Liver (tissue), 9 donors: ENCODE results near the gene DAPK1. TPM values are rescaled to one million over a fixed set of nuclear protein-coding genes. Genes with fewer than 3 reads are reported as not detected.

Source experiments
- DNase-seq: peaks from one replicate; pipeline ENCODE4 v3.0.0-alpha.2; 2017; ENCODE audit warnings: low spot score
- H3K27ac ChIP-seq, 2 donors: one replicate each; pipeline ENCODE4 v1.7.0; 2013; ENCODE audit warnings: inconsistent platforms in 2 of 2, low read length in 2 of 2, control low read depth in 1 of 2, low read depth in 1 of 2, mild to moderate bottlenecking in 1 of 2
- H3K27me3 ChIP-seq, 4 donors: one replicate each; pipeline versions ENCODE4 v1.6.1 to v1.7.0; 2013; ENCODE audit warnings: low read length in 3 of 4, inconsistent platforms in 1 of 4, mild to moderate bottlenecking in 1 of 4, moderate library complexity in 1 of 4; ENCODE audit not compliant: control insufficient read depth in 4 of 4, insufficient read depth in 4 of 4
- H3K36me3 ChIP-seq, 4 donors: one replicate each; pipeline versions ENCODE4 v1.6.1 to v1.7.0; 2013; ENCODE audit warnings: low read length in 3 of 4, mild to moderate bottlenecking in 3 of 4, low read depth in 1 of 4, moderate library complexity in 1 of 4; ENCODE audit not compliant: control insufficient read depth in 4 of 4, insufficient read depth in 3 of 4
- H3K4me1 ChIP-seq, 4 donors: one replicate each; pipeline versions ENCODE4 v1.6.1 to v1.7.0; 2013; ENCODE audit warnings: low read length in 3 of 4, mild to moderate bottlenecking in 3 of 4, moderate library complexity in 1 of 4; ENCODE audit not compliant: control insufficient read depth in 4 of 4, insufficient read depth in 4 of 4
- H3K4me3 ChIP-seq, 3 donors: one replicate each; pipeline versions ENCODE4 v1.6.1 to v1.7.0; 2013; ENCODE audit warnings: low read length in 3 of 3, control low read depth in 1 of 3, low read depth in 1 of 3, mild to moderate bottlenecking in 1 of 3
- H3K9ac ChIP-seq, 2 donors: one replicate each; pipeline ENCODE4 v1.7.0; 2013; ENCODE audit warnings: low read length in 2 of 2, mild to moderate bottlenecking in 2 of 2, moderate library complexity in 2 of 2, control low read depth in 1 of 2, low read depth in 1 of 2
- H3K9me3 ChIP-seq, 4 donors: one replicate each; pipeline versions ENCODE4 v1.6.1 to v1.7.0; 2013; ENCODE audit warnings: low read length in 3 of 4; ENCODE audit not compliant: control insufficient read depth in 4 of 4
- ATF3 ChIP-seq: IDR thresholded peaks from 2 replicates; pipeline ENCODE4 v1.6.1; 2016; ENCODE audit warnings: antibody characterized with exemption
- CTCF ChIP-seq: fragments of 150-350 bp; IDR thresholded peaks from 2 replicates; pipeline ENCODE4 v1.5.1; 2017; ENCODE audit warnings: improper control_type of control experiment, low read depth, low read length; ENCODE audit not compliant: missing input control
- EGR1 ChIP-seq, 2 donors: IDR thresholded peaks; 2 replicates each; pipeline ENCODE4 v1.6.1; 2016 to 2018; ENCODE audit warnings: antibody characterized with exemption in 2 of 2, low read depth in 2 of 2
- FOXA1 ChIP-seq: IDR thresholded peaks from 2 replicates; pipeline ENCODE4 v1.6.1; 2016; ENCODE audit warnings: antibody characterized with exemption
- FOXA2 ChIP-seq: IDR thresholded peaks from 2 replicates; pipeline ENCODE4 v1.6.1; 2016; ENCODE audit warnings: antibody characterized with exemption
- GABPA ChIP-seq, 2 donors: IDR thresholded peaks in 1 of 2; conservative IDR thresholded peaks in 1 of 2; 2 replicates each; pipeline ENCODE4 v1.6.1; 2016; ENCODE audit warnings: antibody characterized with exemption in 2 of 2, mild to moderate bottlenecking in 1 of 2, moderate library complexity in 1 of 2
- HNF4A ChIP-seq, 2 donors: conservative IDR thresholded peaks; 2 replicates each; pipeline ENCODE4 v1.6.1; 2016; ENCODE audit warnings: antibody characterized with exemption in 2 of 2, mild to moderate bottlenecking in 2 of 2
- HNF4G ChIP-seq: IDR thresholded peaks from 2 replicates; pipeline ENCODE4 v1.6.1; 2016; ENCODE audit warnings: antibody characterized with exemption
- JUND ChIP-seq, 2 donors: IDR thresholded peaks; 2 replicates each; pipeline ENCODE4 v1.6.1; 2016; ENCODE audit warnings: antibody characterized with exemption in 2 of 2
- MAX ChIP-seq: IDR thresholded peaks from 2 replicates; pipeline ENCODE4 v1.6.1; 2016; ENCODE audit warnings: antibody characterized with exemption
- NR2F2 ChIP-seq: IDR thresholded peaks from 2 replicates; pipeline ENCODE4 v1.6.1; 2016; ENCODE audit warnings: antibody characterized with exemption
- RAD21 ChIP-seq, 2 donors: IDR thresholded peaks; 2 replicates each; pipeline ENCODE4 v1.6.1; 2016; ENCODE audit warnings: antibody characterized with exemption in 2 of 2, mild to moderate bottlenecking in 2 of 2
- REST ChIP-seq: IDR thresholded peaks from 2 replicates; pipeline ENCODE4 v1.6.1; 2016; ENCODE audit warnings: antibody characterized with exemption, mild to moderate bottlenecking
- RXRA ChIP-seq, 2 donors: IDR thresholded peaks; 2 replicates each; pipeline ENCODE4 v1.6.1; 2017 to 2018; ENCODE audit warnings: antibody characterized with exemption in 2 of 2, mild to moderate bottlenecking in 1 of 2
- SP1 ChIP-seq: IDR thresholded peaks from 2 replicates; pipeline ENCODE4 v1.6.1; 2018; ENCODE audit warnings: antibody characterized with exemption, mild to moderate bottlenecking
- TAF1 ChIP-seq: conservative IDR thresholded peaks from 2 replicates; pipeline ENCODE4 v1.6.1; 2016; ENCODE audit warnings: antibody characterized with exemption, mild to moderate bottlenecking
- YY1 ChIP-seq: IDR thresholded peaks from 2 replicates; pipeline ENCODE4 v1.6.1; 2016; ENCODE audit warnings: antibody characterized with exemption, mild to moderate bottlenecking
- ZBTB33 ChIP-seq: IDR thresholded peaks from 2 replicates; pipeline ENCODE4 v1.6.1; 2016; ENCODE audit warnings: antibody characterized with exemption
- WGBS: extraction: QIAGEN DNeasy Blood & Tissue Kit; methylation state at CpG from one replicate; pipeline ENCODE4 v1.1.7; 2013; 5-methylcytosine and 5-hydroxymethylcytosine counted together
- polyA plus RNA-seq, 2 donors: library from polyadenylated mRNA; stranded (reverse) in 1 of 2; unstranded in 1 of 2; fragments of 200-250 nt in 1 of 2; fragments of >200 nt in 1 of 2; fragmentation: Nextera tagmentation in 1 of 2; extraction: Ambion mirVana in 1 of 2; gene quantifications; one replicate each; pipeline versions ENCODE4 v1.2.1 to v1.2.3, GENCODE V29; 2013 to 2015
- total RNA-seq, 2 donors: library from RNA; depleted of rRNA; stranded (reverse); fragments of >200 nt; gene quantifications; one replicate each; pipeline ENCODE4 v1.2.3, GENCODE V29; 2014
- donor health status: healthy.
- donor health status: healthy.
- donor health status: healthy.
- donor health status: healthy.
- donor health status: healthy.

The DAPK1 gene
- total and polyA plus RNA-seq, 4 donors: 14.0 to 40.8 (median 21.8) TPM

- no peaks in the 10 kb centered on the region for H3K9me3 ChIP-seq
- H3K9ac ChIP-seq: no peak overlapping the region
- H3K27ac ChIP-seq: no peak overlapping the region
- H3K4me3 ChIP-seq: no peak overlapping the region
- WGBS: 98% methylated on average over 3 of the region's 3 CpGs
- no peak for DNase-seq
- H3K4me1 ChIP-seq: peaks cover 0 to 3% (median 1%) of the 10 kb centered on the region in 4 donors
- TF ChIP-seq TAF1 (no peak), NR2F2 (no peak)
- H3K36me3 ChIP-seq: peaks cover 2 to 10% (median 3%) of the 10 kb centered on the region in 4 donors
- no peaks in the 10 kb centered on the region for H3K27me3 ChIP-seq
These were observed 132.6 kb downstream of the DAPK1 start for GRCh38 chr9:87630266-87630665.

GRCh38 chr9:87630846-87631245, 133.2 kb downstream of the DAPK1 start:
- peaks cover 0 to 3% (median 1%) of the 10 kb centered on the region in 4 donors for H3K4me1 ChIP-seq
- H3K4me3 ChIP-seq: no peak overlapping the region
- peaks cover 0 to 9% (median 3%) of the 10 kb centered on the region in 4 donors for H3K36me3 ChIP-seq
- TF ChIP-seq RAD21 (IDR thresholded peaks at IDR 0.05) (no peak), TAF1 (no peak), YY1 (no peak), CTCF (no peak), JUND (IDR thresholded peaks at IDR 0.05) (no peak), GABPA (IDR thresholded peaks at IDR 0.05 in 1 of 2, conservative IDR thresholded peaks at IDR 0.05 in 1 of 2) (no peak), RXRA (IDR thresholded peaks at IDR 0.05) (no peak), SP1 (no peak), ATF3 (no peak), MAX (no peak), ZBTB33 (no peak), FOXA2 (no peak), EGR1 (IDR thresholded peaks at IDR 0.05; ENCODE audit: low read depth in 2 of 2) (no peak), HNF4A (conservative IDR thresholded peaks at IDR 0.05) (no peak), NR2F2 (no peak), HNF4G (no peak), REST (no peak), FOXA1 (no peak)
- H3K9me3 ChIP-seq: no peaks in the 10 kb centered on the region
- H3K27ac ChIP-seq: no peak overlapping the region
- H3K9ac ChIP-seq: no peak overlapping the region
- no peak for DNase-seq
- H3K27me3 ChIP-seq: no peaks in the 10 kb centered on the region
- 94% methylated on average over 3 of the region's 3 CpGs for WGBS
